Measurements from ENCODE around the gene DYNLRB1. TPM values are rescaled to one million over a fixed set of nuclear protein-coding genes. Genes with fewer than 3 reads are reported as not detected.

DYNLRB1 gene
- total and polyA plus RNA-seq, 9 of the 15 experiments (the other 6 are each of a cell fraction or from before 2014, with no cell fraction given): 48.7 to 358 (median 121) TPM

DNA sequence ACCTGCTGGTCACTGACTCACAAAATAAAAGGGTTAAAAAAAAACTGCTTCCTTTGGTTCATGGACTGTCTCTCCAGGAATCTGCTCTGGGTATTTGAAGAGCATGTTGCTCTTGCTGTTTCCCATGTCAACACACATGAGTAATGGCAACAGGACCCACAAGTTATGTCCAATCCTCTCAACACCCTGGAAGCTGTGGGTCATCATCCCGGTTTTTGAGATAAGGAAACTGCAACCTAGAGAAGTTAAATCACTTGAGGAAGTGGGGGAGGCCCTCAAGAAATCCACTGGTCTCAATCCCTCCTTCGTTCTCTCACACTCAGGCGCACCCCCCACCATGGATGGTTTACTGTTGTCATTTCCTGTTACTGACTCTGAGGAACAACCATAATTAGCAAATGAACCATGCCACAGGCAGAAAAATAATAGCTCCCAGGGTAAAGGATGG, 54.7 kb downstream of the DYNLRB1 start (continued):
- TF ChIP-seq SP2 (IDR thresholded peaks at IDR 0.05; ENCODE audit: extremely low read depth, low read depth, low read length, poor library complexity, severe bottlenecking) (no peak), PURB (CRISPR knock-in tag; IDR thresholded peaks at IDR 0.05; ENCODE audit: low read depth) (no peak), USF2 (CRISPR knock-in tag; IDR thresholded peaks at IDR 0.05) (no peak), AFF1 (IDR thresholded peaks at IDR 0.05; ENCODE audit: low read depth in 1 of 2, partially characterized antibody in 2 of 2) (peak in 1 of 2 experiments; percentile 32), PRMT5 (CRISPR knock-in tag; IDR thresholded peaks at IDR 0.05) (no peak), EZH2 (IDR thresholded peaks at IDR 0.05; ENCODE audit: borderline replicate concordance, low read depth, low read length) (no peak), ZEB2 (IDR thresholded peaks at IDR 0.05) (no peak), DDX20 (tag; IDR thresholded peaks at IDR 0.05; ENCODE audit: low read depth) (no peak), ETV6 (IDR thresholded peaks at IDR 0.05; ENCODE audit: borderline replicate concordance in 1 of 2, low read depth in 2 of 2, low read length in 1 of 2) (no peak), ETV6 (CRISPR knock-in tag; IDR thresholded peaks at IDR 0.05; ENCODE audit: borderline replicate concordance) (no peak), RUNX1 (IDR thresholded peaks at IDR 0.05; ENCODE audit: low read depth) (no peak), ZNF165 (CRISPR knock-in tag; IDR thresholded peaks at IDR 0.05; ENCODE audit: borderline replicate concordance) (no peak), CHAMP1 (IDR thresholded peaks at IDR 0.05) (no peak), SAP30 (IDR thresholded peaks at IDR 0.05; ENCODE audit: borderline replicate concordance, insufficient read depth, low read depth, low read length, poor library complexity, severe bottlenecking) (no peak)
- TF ChIP-seq, protein P1, sequence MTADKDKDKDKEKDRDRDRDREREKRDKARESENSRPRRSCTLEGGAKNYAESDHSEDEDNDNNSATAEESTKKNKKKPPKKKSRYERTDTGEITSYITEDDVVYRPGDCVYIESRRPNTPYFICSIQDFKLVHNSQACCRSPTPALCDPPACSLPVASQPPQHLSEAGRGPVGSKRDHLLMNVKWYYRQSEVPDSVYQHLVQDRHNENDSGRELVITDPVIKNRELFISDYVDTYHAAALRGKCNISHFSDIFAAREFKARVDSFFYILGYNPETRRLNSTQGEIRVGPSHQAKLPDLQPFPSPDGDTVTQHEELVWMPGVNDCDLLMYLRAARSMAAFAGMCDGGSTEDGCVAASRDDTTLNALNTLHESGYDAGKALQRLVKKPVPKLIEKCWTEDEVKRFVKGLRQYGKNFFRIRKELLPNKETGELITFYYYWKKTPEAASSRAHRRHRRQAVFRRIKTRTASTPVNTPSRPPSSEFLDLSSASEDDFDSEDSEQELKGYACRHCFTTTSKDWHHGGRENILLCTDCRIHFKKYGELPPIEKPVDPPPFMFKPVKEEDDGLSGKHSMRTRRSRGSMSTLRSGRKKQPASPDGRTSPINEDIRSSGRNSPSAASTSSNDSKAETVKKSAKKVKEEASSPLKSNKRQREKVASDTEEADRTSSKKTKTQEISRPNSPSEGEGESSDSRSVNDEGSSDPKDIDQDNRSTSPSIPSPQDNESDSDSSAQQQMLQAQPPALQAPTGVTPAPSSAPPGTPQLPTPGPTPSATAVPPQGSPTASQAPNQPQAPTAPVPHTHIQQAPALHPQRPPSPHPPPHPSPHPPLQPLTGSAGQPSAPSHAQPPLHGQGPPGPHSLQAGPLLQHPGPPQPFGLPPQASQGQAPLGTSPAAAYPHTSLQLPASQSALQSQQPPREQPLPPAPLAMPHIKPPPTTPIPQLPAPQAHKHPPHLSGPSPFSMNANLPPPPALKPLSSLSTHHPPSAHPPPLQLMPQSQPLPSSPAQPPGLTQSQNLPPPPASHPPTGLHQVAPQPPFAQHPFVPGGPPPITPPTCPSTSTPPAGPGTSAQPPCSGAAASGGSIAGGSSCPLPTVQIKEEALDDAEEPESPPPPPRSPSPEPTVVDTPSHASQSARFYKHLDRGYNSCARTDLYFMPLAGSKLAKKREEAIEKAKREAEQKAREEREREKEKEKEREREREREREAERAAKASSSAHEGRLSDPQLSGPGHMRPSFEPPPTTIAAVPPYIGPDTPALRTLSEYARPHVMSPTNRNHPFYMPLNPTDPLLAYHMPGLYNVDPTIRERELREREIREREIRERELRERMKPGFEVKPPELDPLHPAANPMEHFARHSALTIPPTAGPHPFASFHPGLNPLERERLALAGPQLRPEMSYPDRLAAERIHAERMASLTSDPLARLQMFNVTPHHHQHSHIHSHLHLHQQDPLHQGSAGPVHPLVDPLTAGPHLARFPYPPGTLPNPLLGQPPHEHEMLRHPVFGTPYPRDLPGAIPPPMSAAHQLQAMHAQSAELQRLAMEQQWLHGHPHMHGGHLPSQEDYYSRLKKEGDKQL (CRISPR knock-in tag; IDR thresholded peaks at IDR 0.05; ENCODE audit: borderline replicate concordance): no peak

Measured in K562 (cell line).